ENCODE measurements around the gene IGF2BP2. TPM values are rescaled to one million over a fixed set of nuclear protein-coding genes. Genes with fewer than 3 reads are reported as not detected.
"Not testable (repeated sequence)": the region's sequence is repeated elsewhere in the genome, so short reads cannot be mapped to it uniquely, and the experiment has no call there.

The IGF2BP2 gene
- total and polyA plus RNA-seq, 2 of the 8 experiments (the other 6 are each of a cell fraction or from before 2014, with no cell fraction given) = 7.4 to 121 TPM

DNA sequence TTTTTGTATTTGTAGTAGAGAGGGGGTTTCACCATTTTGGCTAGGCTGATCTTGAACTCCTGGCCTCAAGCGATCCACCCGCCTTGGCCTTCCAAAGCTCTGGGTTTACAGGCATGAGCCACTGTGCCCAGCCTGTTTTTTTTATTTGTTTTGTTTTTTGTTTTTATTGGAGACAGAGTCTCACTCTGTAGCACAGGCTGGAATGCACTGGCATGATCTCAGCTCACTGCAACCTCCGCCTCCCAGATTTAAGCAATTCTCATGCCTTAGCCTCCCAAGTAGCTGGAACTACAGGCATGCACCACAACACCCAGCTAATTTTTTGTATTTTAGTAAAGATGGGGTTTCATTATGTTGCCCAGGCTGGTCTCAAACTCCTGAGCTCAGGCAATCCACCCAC is 28.9 kb upstream of the IGF2BP2 start:
- H4K91ac ChIP-seq (replicated peaks; ENCODE audit: insufficient read length, low read length); H2BK15ac ChIP-seq (ENCODE audit: low read length); H4K8ac ChIP-seq (ENCODE audit: extremely low read depth, insufficient read depth, low read length); H4K20me1 ChIP-seq (replicated peaks in 1 of 2; ENCODE audit: control insufficient read depth in 1 of 2, insufficient read depth in 2 of 2, low read length in 2 of 2); H2BK5ac ChIP-seq (ENCODE audit: low read depth, low read length); H3K4me1 ChIP-seq (replicated peaks in 1 of 4; ENCODE audit: control insufficient read depth in 3 of 4, insufficient read depth in 4 of 4, low read length in 3 of 4); H2BK20ac ChIP-seq (ENCODE audit: low read length); H3K23ac ChIP-seq (ENCODE audit: insufficient read length); H3K4me3 ChIP-seq (ENCODE audit: extremely low read depth in 1 of 4, insufficient read depth in 2 of 4, low read depth in 3 of 4, low read length in 4 of 4); H2AK5ac ChIP-seq (ENCODE audit: low read depth, low read length); H3K4me2 ChIP-seq (ENCODE audit: insufficient read depth in 1 of 2, low read depth in 2 of 2, low read length in 2 of 2); H3K4ac ChIP-seq (replicated peaks; ENCODE audit: insufficient read length, low read depth, low read length); FAIRE-seq; H2AFZ ChIP-seq (ENCODE audit: low read length); H3K9me3 ChIP-seq (ENCODE audit: insufficient read depth in 2 of 2, low read depth in 1 of 2, low read length in 1 of 2); H2BK12ac ChIP-seq (ENCODE audit: low read depth, low read length); H3K9ac ChIP-seq (replicated peaks in 1 of 4; ENCODE audit: extremely low read depth in 1 of 4, low read depth in 3 of 4, low read length in 3 of 4); H3K79me2 ChIP-seq (ENCODE audit: control insufficient read depth in 1 of 2, insufficient read depth in 2 of 2, low read length in 2 of 2); DNase-seq (ENCODE audit: low read depth in 1 of 2, low spot score in 2 of 2); H3K36me3 ChIP-seq (ENCODE audit: control insufficient read depth in 2 of 4, insufficient read depth in 4 of 4, low read length in 3 of 4); H3K18ac ChIP-seq (ENCODE audit: extremely low read depth, low read length); H3K79me1 ChIP-seq (ENCODE audit: low read depth, low read length); H3K27ac ChIP-seq (ENCODE audit: low read depth, low read length); H3K27me3 ChIP-seq (replicated peaks in 1 of 4; ENCODE audit: control insufficient read depth in 3 of 4, extremely low read depth in 1 of 4, insufficient read depth in 3 of 4, low read length in 3 of 4); H3K23me2 ChIP-seq (ENCODE audit: low read depth, low read length); H3K14ac ChIP-seq (ENCODE audit: insufficient read length); H2BK120ac ChIP-seq (replicated peaks; ENCODE audit: low read depth, low read length); POLR2A ChIA-PET (ENCODE audit: partially characterized antibody); H4K5ac ChIP-seq (ENCODE audit: insufficient read length, low read depth, low read length); H3K56ac ChIP-seq (replicated peaks; ENCODE audit: insufficient read length, low read depth, low read length): not testable (repeated sequence)
- 87% methylated on average over 3 of the region's 3 CpGs; no CpG with 5 or more reads in 1 of the 2 experiments for WGBS, 2 experiments (ENCODE audit: extremely low coverage in 1 of 2, insufficient coverage in 1 of 2, insufficient read length in 1 of 2, insufficient replicate concordance in 2 of 2, low coverage in 1 of 2, low lambda C conversion rate in 2 of 2, missing lambda C conversion rate in 1 of 2)
- CTCF ChIA-PET (ENCODE audit: partially characterized antibody) = interaction anchor here (0.7 to 1.8 kb wide), 7 partner anchors 12 to 197 kb away, joined by 3 to 7 read pairs (median 3); no protein-coding TSS in a partner anchor

Measured in H1 (cell line).